ENCODE measurements around the gene DTNBP1.
A peak's percentile ranks its signal among the peaks of the same experiment; 100 is the strongest.

Gene DTNBP1

DNA sequence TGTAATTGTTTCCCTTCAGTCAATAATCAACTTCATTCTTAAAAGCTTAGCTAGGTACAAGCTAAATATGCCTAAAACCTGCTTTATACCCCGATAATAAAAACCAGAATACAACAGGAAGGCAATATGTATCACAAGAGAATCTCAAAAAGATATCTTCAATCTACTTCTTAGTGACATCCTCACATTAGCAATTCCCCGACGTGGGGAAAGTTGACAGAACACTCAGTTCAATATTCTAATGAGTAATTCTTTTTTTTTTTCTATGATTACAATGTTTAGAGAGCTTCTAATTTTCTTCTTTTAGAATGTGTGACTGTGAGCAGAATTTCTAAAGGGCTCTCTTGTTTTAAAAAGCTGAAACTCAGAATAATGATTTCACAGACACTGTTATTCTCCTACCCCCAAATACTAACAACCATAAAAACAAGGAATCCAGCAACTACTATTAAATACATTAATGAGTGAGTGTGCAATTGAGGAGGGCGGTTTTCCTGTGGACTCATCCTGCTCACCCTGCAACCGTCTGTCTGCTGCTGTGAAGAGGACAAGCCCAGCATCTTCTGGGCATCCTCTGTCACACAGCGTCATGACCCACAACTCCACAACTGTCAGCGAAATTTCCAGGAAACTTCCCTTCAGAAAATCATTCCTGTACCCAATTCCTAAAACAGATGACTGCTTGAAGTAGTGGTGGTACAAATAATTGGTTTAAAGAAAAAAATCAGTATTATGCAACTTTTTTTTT, 68.1 kb downstream of the DTNBP1 start:
- no peak for DNase-seq (ENCODE audit: low read depth in 4 of 4, low spot score in 1 of 4)

DNA sequence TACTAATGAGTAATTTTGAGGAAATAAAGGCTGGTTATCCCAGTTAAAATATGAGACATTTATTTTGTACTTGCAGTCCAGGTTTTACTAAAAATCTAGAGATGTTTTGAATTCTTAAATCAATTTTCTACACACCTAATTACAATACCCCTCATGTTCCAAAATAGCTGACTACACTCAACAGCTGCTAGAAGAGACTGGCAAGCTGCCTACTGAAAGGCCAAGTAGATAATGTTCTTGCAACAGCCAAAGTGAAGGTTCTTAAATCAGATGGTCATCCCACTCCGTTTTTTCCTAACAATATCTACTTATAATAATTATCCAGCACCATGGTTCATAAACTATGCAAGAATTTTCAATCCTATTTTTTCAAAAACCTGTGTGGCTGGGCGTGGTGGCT, 69.0 kb downstream of the DTNBP1 start:
- no peak for DNase-seq (ENCODE audit: low read depth in 4 of 4, low spot score in 1 of 4)

DNA sequence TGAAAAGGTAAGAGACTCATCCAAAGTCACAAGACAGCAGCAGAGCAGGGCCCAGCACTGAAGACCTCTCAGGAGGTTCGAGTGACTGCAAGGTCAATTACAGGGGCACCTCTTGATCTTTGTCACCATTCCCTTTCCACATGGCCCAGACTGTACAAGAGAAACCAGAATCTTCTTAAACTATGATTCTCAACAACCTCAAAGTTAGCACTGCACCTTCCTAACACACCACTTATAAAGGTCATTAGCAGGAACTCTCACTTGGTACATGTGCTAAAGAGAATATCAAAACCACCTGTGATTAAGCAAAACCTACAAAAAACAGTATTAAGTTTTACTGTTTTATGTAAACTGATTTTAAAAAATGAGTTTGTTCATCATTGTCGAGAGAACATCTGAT, 70.2 kb downstream of the DTNBP1 start:
- no peak for DNase-seq (ENCODE audit: low read depth in 4 of 4, low spot score in 1 of 4)

- DNase-seq (ENCODE audit: low read depth in 4 of 4, low spot score in 1 of 4) = peak in 1 of 4 experiments; percentile 22
Observed at GRCh38 chr6:15588971-15589634, 73.7 kb downstream of the DTNBP1 start.

DNA sequence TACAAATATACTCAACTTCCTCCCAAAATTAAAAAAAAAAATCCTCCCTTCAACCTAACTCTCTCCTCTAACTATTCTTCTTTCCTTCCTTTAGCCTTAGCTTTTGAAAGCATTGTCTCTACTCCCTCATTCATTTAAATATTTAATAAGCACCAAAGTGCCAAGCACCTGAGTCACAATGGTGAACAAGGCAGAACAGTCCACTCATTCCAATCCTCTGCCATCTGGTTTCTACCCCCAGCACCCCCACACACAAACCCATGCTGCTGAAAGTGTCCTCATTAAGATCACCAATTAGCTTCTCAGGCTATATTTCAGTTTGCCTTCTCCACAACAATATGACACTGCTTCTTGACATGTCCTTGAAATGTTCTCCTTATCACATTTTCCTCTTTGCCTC, 76.3 kb downstream of the DTNBP1 start:
- no peak for DNase-seq (ENCODE audit: low read depth in 4 of 4, low spot score in 1 of 4)

DNA sequence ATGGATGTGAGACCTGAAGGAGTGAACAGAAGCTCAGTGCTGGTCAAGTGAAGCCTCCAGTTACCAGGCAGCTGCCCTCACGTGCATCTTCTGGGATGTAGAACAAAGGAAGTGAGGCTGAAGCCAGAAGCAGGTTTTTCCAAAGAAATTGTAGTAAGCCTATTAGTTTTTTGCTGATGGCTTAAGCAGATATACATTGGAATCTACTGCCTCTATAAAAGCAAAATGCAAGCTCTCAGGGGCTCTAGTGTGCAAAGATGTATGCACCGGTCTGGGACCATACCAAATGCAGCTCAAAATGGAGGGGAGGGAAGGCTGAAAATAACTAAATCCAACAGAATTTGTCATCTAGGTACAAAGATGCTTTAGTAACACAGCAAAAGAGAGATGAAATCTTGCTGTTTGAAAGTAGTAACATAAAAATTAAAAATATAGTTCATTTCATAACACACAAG, 77.0 kb downstream of the DTNBP1 start:
- no peak for DNase-seq (ENCODE audit: low read depth in 4 of 4, low spot score in 1 of 4)

- DNase-seq (ENCODE audit: low read depth in 4 of 4, low spot score in 1 of 4) = no peak
Observed at GRCh38 chr6:15582499-15582898, 80.3 kb downstream of the DTNBP1 start.

- no peak for DNase-seq (ENCODE audit: low read depth in 4 of 4, low spot score in 1 of 4)
Observed at GRCh38 chr6:15581751-15582150, 81.1 kb downstream of the DTNBP1 start.

GRCh38 chr6:15580326-15580725, 82.5 kb downstream of the DTNBP1 start:
- no peak for DNase-seq (ENCODE audit: low read depth in 4 of 4, low spot score in 1 of 4)

- no peak for DNase-seq (ENCODE audit: low read depth in 4 of 4, low spot score in 1 of 4)
Observed at GRCh38 chr6:15578716-15579391, 84.0 kb downstream of the DTNBP1 start.

- DNase-seq (ENCODE audit: low read depth in 4 of 4, low spot score in 1 of 4) = no peak
Observed at GRCh38 chr6:15577550-15578171, 85.2 kb downstream of the DTNBP1 start.

DNA sequence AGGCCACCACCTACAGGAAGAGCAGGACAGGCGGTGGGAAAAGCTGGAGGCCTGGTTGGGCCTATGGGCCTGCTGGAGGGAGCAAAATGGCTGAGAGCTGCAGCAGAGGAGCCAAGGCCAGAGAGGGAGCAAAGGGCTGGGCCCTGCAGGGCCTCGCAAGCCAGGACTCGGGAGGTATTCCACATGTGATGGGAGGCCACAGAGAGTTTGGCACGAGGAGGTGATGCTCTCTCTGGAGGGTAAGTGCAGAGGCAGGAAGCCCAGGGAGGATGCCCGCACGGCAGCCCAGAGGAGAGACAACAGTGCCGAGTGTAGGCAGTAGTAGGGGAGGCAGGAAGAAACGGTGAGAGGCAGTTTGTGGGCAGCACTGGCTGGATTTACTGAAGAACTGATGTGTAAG, 85.7 kb downstream of the DTNBP1 start:
- no peak for DNase-seq (ENCODE audit: low read depth in 4 of 4, low spot score in 1 of 4)

- DNase-seq (ENCODE audit: low read depth in 4 of 4, low spot score in 1 of 4) = no peak
Observed at GRCh38 chr6:15575357-15576033, 87.3 kb downstream of the DTNBP1 start.

DNA sequence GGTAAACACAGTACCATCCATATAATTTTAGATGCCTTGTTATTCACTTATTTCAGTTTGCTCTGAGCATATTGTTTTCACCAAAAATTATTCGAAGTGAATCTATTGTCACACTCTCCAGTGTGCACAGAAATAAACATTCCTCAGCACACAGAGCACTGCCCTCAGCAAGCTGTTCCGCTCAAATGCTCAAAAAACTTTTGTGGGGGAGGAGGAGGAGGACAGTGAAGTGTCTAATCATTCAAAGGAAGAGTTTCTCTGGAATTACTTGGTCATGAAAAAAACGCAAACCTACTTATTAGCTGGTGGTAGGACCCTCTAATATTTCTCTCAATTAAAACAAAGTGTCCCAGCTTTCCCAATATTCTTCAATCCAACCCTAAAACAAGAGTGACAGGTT, 88.3 kb downstream of the DTNBP1 start:
- DNase-seq (ENCODE audit: low read depth in 4 of 4, low spot score in 1 of 4) = no peak

DNA sequence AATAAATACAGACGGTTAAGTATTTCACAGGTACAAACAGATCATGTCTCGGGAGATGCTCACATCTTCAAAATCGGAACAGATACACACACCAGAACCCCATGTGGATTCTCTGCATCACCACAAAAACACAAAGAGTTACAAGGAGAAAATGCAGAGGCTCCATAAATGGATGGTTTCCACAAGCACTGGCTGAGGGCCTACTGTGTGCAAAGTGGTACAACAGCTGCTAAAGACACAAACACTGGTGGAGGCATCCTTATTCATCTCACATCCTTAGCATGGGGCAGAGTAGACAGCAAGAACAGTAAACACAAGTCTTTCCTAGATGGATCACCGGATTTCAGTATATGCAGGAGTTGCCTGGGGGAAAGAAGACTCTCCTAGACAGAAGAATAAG, 88.8 kb downstream of the DTNBP1 start:
- DNase-seq (ENCODE audit: low read depth in 4 of 4, low spot score in 1 of 4) = no peak

DNA sequence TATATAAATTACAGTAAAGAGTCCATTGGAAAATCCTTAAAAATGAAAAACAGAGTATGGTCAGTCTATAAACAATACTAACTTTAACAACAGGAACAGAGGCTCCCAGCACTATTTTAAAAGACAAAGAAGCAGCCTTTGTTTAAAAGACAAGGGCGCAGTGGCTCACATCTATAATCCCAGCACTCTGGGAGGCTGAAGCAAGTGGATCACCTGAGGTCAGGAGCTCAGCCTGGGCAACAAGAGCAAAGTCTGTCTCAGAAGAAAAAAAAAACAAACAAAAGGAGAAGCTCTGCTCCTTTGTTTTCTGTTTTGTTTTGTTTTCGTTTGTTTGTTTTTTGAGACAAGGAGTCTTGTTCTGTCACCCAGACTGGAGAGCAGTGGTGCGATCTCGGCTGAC, 89.4 kb downstream of the DTNBP1 start:
- no peak for DNase-seq (ENCODE audit: low read depth in 4 of 4, low spot score in 1 of 4)

- DNase-seq (ENCODE audit: low read depth in 4 of 4, low spot score in 1 of 4) = no peak
Observed at GRCh38 chr6:15572296-15573016, 90.4 kb downstream of the DTNBP1 start.

DNA sequence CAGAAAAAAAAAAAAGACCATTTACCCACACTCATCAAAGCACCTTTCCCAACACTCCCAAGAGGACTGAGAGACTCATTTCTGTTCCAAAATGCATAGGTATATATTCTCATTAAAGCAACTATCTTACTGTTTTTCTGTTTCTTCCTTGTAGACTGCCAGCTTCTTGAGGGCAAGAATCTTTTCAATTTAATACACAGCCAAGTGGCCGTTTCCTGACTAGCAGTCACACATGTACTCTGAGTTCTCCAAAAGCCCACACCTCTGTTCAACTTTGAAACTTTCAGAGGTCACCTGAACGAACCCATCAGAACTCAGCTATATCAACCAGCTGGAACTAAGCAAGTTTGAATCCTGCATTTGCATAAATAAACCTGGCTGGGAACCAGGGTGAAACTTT, 92.7 kb downstream of the DTNBP1 start:
- DNase-seq (ENCODE audit: low read depth in 4 of 4, low spot score in 1 of 4) = no peak

DNA sequence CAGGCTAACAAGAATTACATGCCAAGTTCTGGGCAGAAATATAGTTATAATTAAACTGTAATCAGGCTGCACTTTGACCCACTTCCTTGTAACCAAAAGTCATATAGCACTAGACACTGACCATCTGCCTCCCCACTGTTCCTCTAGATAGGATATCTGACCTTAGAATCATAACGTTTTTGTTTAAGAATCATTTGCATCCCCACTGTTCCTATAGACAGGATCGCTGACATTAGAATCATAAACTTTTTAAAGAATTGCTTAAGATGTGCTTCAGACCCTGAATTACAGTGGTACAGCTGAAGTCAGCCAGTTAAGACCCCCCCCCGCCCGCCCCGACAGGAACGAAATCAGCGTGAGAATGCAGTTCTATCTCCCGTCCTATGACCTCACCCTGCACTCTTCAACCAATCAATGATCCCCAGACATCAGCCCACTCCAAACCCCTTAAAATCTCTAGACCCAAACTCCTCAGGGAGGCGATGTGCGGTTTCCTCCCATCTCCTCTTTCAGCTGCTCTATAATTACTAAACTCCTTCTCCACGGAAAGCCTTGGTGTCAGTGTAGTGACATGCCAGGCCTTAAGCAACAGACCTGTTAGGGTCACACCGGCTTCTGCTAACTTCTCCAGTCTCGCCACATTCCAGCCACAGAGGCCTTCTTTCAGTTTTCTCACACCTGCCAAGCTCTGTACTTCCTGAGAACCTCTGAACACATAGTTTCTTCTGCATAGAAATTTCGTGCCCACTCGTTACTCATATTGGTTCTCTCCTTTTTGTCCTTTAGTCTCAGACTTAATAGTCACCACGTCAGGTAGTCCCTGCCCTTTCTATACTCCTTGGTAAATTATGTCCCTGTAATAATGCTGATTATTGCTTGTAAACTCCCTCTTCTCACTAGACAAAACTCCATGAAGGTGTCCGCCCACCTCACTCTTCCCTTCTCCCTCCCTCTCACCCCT, 93.5 kb downstream of the DTNBP1 start:
- no peak for DNase-seq (ENCODE audit: low read depth in 4 of 4, low spot score in 1 of 4)
